Natural killer cell treated with Interleukin-12 subunit alpha and Interleukin-12 subunit beta and Interleukin-15 and Interleukin-18, amount 100 ng/mL, for 72 hours (primary cell): Measurements from ENCODE around the gene SLC26A1. TPM values are rescaled to one million over a fixed set of nuclear protein-coding genes. Genes with fewer than 3 reads are reported as not detected.

Experiments used
- ATAC-seq, 2 donors: fragments of 150-1000 bp; cut with Tn5 transposase in 1 of 2; sonication (Bioruptor Pico), chemical (Tn5 transposase) in 1 of 2; 2 replicates each; pipeline ENCODE4 v1.10.0; 2021
- DNase-seq: peaks from one replicate; pipeline ENCODE4 v3.0.0; 2022; ENCODE audit warnings: low spot score
- H3K27ac Mint-ChIP-seq, 2 donors: 1 replicate in 1 of 2; 2 replicates in 1 of 2; pipeline ENCODE4 v1.8.0; 2022; ENCODE audit warnings: mixed read lengths in 2 of 2, mild to moderate bottlenecking in 1 of 2, moderate library complexity in 1 of 2
- H3K27me3 Mint-ChIP-seq, 2 donors: 1 replicate in 1 of 2; 2 replicates in 1 of 2; pipeline ENCODE4 v1.8.0; 2022; ENCODE audit warnings: mixed read lengths in 2 of 2
- H3K36me3 Mint-ChIP-seq: one replicate; pipeline ENCODE4 v1.8.0; 2022; ENCODE audit warnings: mixed read lengths
- H3K4me1 Mint-ChIP-seq, 2 donors: 1 replicate in 1 of 2; 2 replicates in 1 of 2; pipeline ENCODE4 v1.8.0; 2022; ENCODE audit warnings: low read depth in 2 of 2, mixed read lengths in 2 of 2, mild to moderate bottlenecking in 1 of 2
- H3K4me3 Mint-ChIP-seq: one replicate; pipeline ENCODE4 v1.8.0; 2022; ENCODE audit warnings: mixed read lengths
- H3K9me3 Mint-ChIP-seq: 2 replicates; pipeline ENCODE4 v1.8.0; 2022; ENCODE audit warnings: mixed read lengths
- total RNA-seq, 2 donors: library from RNA; stranded (reverse); gene quantifications; one replicate each; pipeline ENCODE4 v1.2.3, GENCODE V29; 2022

SLC26A1 gene
- total RNA-seq, 2 donors from 2014 or later: 0.88 TPM; not detected in 1

- Mint-ChIP-seq H3K27ac (no peak overlapping the region), H3K4me1 (no peaks in the 10 kb centered on the region), H3K9me3 (no peaks in the 10 kb centered on the region), H3K36me3 (no peaks in the 10 kb centered on the region), H3K4me3 (no peak overlapping the region), H3K27me3 (no peaks in the 10 kb centered on the region)
- ATAC-seq (no peak), DNase-seq (no peak)
These were observed 40.8 kb upstream of the SLC26A1 start for GRCh38 chr4:1033840-1034551.

GRCh38 chr4:1032861-1033260, 39.7 kb upstream of the SLC26A1 start:
- Mint-ChIP-seq H3K4me3 (no peak overlapping the region), H3K9me3 (no peaks in the 10 kb centered on the region), H3K27me3 (no peaks in the 10 kb centered on the region), H3K27ac (no peak overlapping the region), H3K36me3 (no peaks in the 10 kb centered on the region), H3K4me1 (no peaks in the 10 kb centered on the region)
- no peak for DNase-seq
- ATAC-seq: no peak

- no peak overlapping the region for H3K27ac Mint-ChIP-seq
- no peaks in the 10 kb centered on the region for H3K27me3 Mint-ChIP-seq
- H3K4me3 Mint-ChIP-seq: no peak overlapping the region
- no peaks in the 10 kb centered on the region for H3K9me3 Mint-ChIP-seq
- ATAC-seq (no peak), DNase-seq (no peak)
- no peaks in the 10 kb centered on the region for H3K36me3 Mint-ChIP-seq
- H3K4me1 Mint-ChIP-seq: no peaks in the 10 kb centered on the region
These were observed 39.0 kb upstream of the SLC26A1 start for GRCh38 chr4:1031956-1032795.

GRCh38 chr4:1031346-1031745, 38.1 kb upstream of the SLC26A1 start:
- Mint-ChIP-seq H3K27ac (no peak overlapping the region), H3K9me3 (no peaks in the 10 kb centered on the region), H3K27me3 (no peaks in the 10 kb centered on the region), H3K4me3 (no peak overlapping the region), H3K36me3 (no peaks in the 10 kb centered on the region), H3K4me1 (no peaks in the 10 kb centered on the region)
- ATAC-seq (no peak), DNase-seq (no peak)

GRCh38 chr4:1030559-1030958, 37.4 kb upstream of the SLC26A1 start:
- Mint-ChIP-seq H3K27me3 (no peaks in the 10 kb centered on the region), H3K36me3 (no peaks in the 10 kb centered on the region), H3K4me3 (no peak overlapping the region), H3K27ac (no peak overlapping the region), H3K9me3 (no peaks in the 10 kb centered on the region), H3K4me1 (no peaks in the 10 kb centered on the region)
- no peak for ATAC-seq
- no peak for DNase-seq

- no peaks in the 10 kb centered on the region for H3K36me3 Mint-ChIP-seq
- no peaks in the 10 kb centered on the region for H3K27me3 Mint-ChIP-seq
- no peak overlapping the region for H3K27ac Mint-ChIP-seq
- ATAC-seq: no peak
- H3K9me3 Mint-ChIP-seq: no peaks in the 10 kb centered on the region
- no peaks in the 10 kb centered on the region for H3K4me1 Mint-ChIP-seq
- H3K4me3 Mint-ChIP-seq: no peak overlapping the region
- DNase-seq: no peak
These were observed 36.8 kb upstream of the SLC26A1 start for GRCh38 chr4:1030031-1030430.

- Mint-ChIP-seq H3K27me3 (no peaks in the 10 kb centered on the region), H3K4me3 (no peak overlapping the region), H3K4me1 (no peaks in the 10 kb centered on the region), H3K36me3 (no peaks in the 10 kb centered on the region), H3K27ac (no peak overlapping the region), H3K9me3 (no peaks in the 10 kb centered on the region)
- DNase-seq (no peak), ATAC-seq (no peak)
These were observed 36.3 kb upstream of the SLC26A1 start for GRCh38 chr4:1029529-1029928.

GRCh38 chr4:1028574-1029220, 35.5 kb upstream of the SLC26A1 start:
- H3K27me3 Mint-ChIP-seq: no peaks in the 10 kb centered on the region
- DNase-seq (no peak), ATAC-seq (no peak)
- H3K27ac Mint-ChIP-seq: no peak overlapping the region
- H3K4me3 Mint-ChIP-seq: no peak overlapping the region
- H3K4me1 Mint-ChIP-seq: no peaks in the 10 kb centered on the region
- H3K36me3 Mint-ChIP-seq: no peaks in the 10 kb centered on the region
- H3K9me3 Mint-ChIP-seq: no peaks in the 10 kb centered on the region

- H3K36me3 Mint-ChIP-seq: no peaks in the 10 kb centered on the region
- no peak for ATAC-seq
- H3K4me1 Mint-ChIP-seq: no peaks in the 10 kb centered on the region
These were observed 34.7 kb upstream of the SLC26A1 start for GRCh38 chr4:1027915-1028238.

GRCh38 chr4:1027219-1027914, 34.2 kb upstream of the SLC26A1 start:
- DNase-seq (no peak), ATAC-seq (no peak)
- no peaks in the 10 kb centered on the region for H3K36me3 Mint-ChIP-seq
- H3K4me3 Mint-ChIP-seq: no peak overlapping the region
- no peaks in the 10 kb centered on the region for H3K27me3 Mint-ChIP-seq
- no peaks in the 10 kb centered on the region for H3K9me3 Mint-ChIP-seq
- H3K27ac Mint-ChIP-seq: no peak overlapping the region
- no peaks in the 10 kb centered on the region for H3K4me1 Mint-ChIP-seq

More at GRCh38 chr4:1027915-1028238, 34.7 kb upstream of the SLC26A1 start:
- DNase-seq: no peak
- Mint-ChIP-seq H3K27ac (no peak overlapping the region), H3K9me3 (no peaks in the 10 kb centered on the region), H3K4me3 (no peak overlapping the region), H3K27me3 (no peaks in the 10 kb centered on the region)

GRCh38 chr4:1026115-1026514, 32.9 kb upstream of the SLC26A1 start:
- DNase-seq (no peak), ATAC-seq (peak; percentile 57 to 69)
- Mint-ChIP-seq H3K36me3 (no peaks in the 10 kb centered on the region), H3K27ac (no peak overlapping the region), H3K4me1 (no peaks in the 10 kb centered on the region), H3K9me3 (no peaks in the 10 kb centered on the region), H3K27me3 (no peaks in the 10 kb centered on the region), H3K4me3 (no peak overlapping the region)

- no peaks in the 10 kb centered on the region for H3K36me3 Mint-ChIP-seq
These were observed 31.8 kb upstream of the SLC26A1 start for GRCh38 chr4:1024882-1025545.

GRCh38 chr4:1023895-1024740, 30.9 kb upstream of the SLC26A1 start:
- ATAC-seq: no peak
- Mint-ChIP-seq H3K9me3 (no peaks in the 10 kb centered on the region), H3K27ac (no peak overlapping the region), H3K4me3 (no peak overlapping the region), H3K4me1 (no peaks in the 10 kb centered on the region), H3K36me3 (no peaks in the 10 kb centered on the region), H3K27me3 (no peaks in the 10 kb centered on the region)
- DNase-seq: no peak

More at GRCh38 chr4:1024882-1025545, 31.8 kb upstream of the SLC26A1 start:
- Mint-ChIP-seq H3K4me3 (no peak overlapping the region), H3K9me3 (no peaks in the 10 kb centered on the region), H3K4me1 (no peaks in the 10 kb centered on the region), H3K27me3 (no peaks in the 10 kb centered on the region), H3K27ac (no peak overlapping the region)
- DNase-seq (no peak), ATAC-seq (no peak)
